HG03460 (cell line): ENCODE results near the gene TXNL1.
A peak's percentile ranks its signal among the peaks of the same experiment; 100 is the strongest.

ENCODE experiments used
- ATAC-seq: cut with Tn5 transposase; IDR thresholded peaks from one replicate; pipeline ENCODE4 v1.9.1; 2021; ENCODE audit not compliant: unreplicated experiment

The TXNL1 gene

GRCh38 chr18:56645415-56646016, 7.1 kb upstream of the TXNL1 start:
- ATAC-seq, result no peak

GRCh38 chr18:56643381-56643780, 5.0 kb upstream of the TXNL1 start:
- no peak for ATAC-seq

- no peak for ATAC-seq
These were observed 3.4 kb upstream of the TXNL1 start for GRCh38 chr18:56641714-56642337.

- ATAC-seq, result no peak
These were observed 1.2 kb upstream of the TXNL1 start for GRCh38 chr18:56639571-56639970.

GRCh38 chr18:56639104-56639381, 651 bp upstream of the TXNL1 start:
- peak; percentile 21 for ATAC-seq

- peak; percentile 13 for ATAC-seq
These were observed 621 bp downstream of the TXNL1 start for GRCh38 chr18:56637711-56638231.

GRCh38 chr18:56637176-56637575, 1.2 kb downstream of the TXNL1 start:
- no peak for ATAC-seq

GRCh38 chr18:56635007-56635406, 3.4 kb downstream of the TXNL1 start:
- ATAC-seq, result no peak

GRCh38 chr18:56632070-56633022, 6.0 kb downstream of the TXNL1 start:
- no peak for ATAC-seq

GRCh38 chr18:56627991-56628390, 10.4 kb downstream of the TXNL1 start:
- no peak for ATAC-seq

GRCh38 chr18:56615738-56616520, 22.5 kb downstream of the TXNL1 start:
- ATAC-seq, result no peak

- no peak for ATAC-seq
These were observed 31.8 kb downstream of the TXNL1 start for GRCh38 chr18:56606618-56607017.

GRCh38 chr18:56598422-56598821, 40.0 kb downstream of the TXNL1 start:
- no peak for ATAC-seq

- no peak for ATAC-seq
These were observed 44.5 kb downstream of the TXNL1 start for GRCh38 chr18:56593906-56594305.

- ATAC-seq, result no peak
These were observed 58.4 kb downstream of the TXNL1 start for GRCh38 chr18:56580026-56580425.

- ATAC-seq, result no peak
These were observed 58.9 kb downstream of the TXNL1 start for GRCh38 chr18:56579451-56579850.

- no peak for ATAC-seq
These were observed 61.4 kb downstream of the TXNL1 start for GRCh38 chr18:56576826-56577573.

GRCh38 chr18:56575819-56576663, 62.4 kb downstream of the TXNL1 start:
- ATAC-seq, result no peak

- ATAC-seq, result no peak
These were observed 63.5 kb downstream of the TXNL1 start for GRCh38 chr18:56574861-56575260.
